ENCODE results near the gene TRIM66.

TRIM66 gene

DNA sequence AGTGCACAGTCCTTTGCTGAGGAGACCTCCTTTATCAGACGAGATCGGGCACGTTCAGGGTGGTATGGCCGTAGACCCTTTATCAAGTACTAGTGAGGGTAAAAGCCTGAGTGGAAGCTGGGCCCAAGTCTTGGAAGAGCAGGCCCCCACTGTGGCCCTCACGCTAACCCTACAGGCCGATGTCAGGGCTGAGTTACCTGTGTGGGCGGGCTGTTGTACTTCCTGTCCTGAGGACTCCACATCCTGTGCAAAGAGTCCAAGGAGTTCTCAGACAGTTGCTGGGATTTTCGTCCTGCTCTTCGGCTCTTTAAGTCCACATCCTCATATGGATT is 35.0 kb upstream of the TRIM66 start:
- DNase-seq (ENCODE audit: insufficient read length, low spot score) (peak; percentile 24), FAIRE-seq (no peak)

- DNase-seq (ENCODE audit: insufficient read length, low spot score) (no peak), FAIRE-seq (no peak)
These were observed 33.0 kb upstream of the TRIM66 start for GRCh38 chr11:8715501-8715900.

DNA sequence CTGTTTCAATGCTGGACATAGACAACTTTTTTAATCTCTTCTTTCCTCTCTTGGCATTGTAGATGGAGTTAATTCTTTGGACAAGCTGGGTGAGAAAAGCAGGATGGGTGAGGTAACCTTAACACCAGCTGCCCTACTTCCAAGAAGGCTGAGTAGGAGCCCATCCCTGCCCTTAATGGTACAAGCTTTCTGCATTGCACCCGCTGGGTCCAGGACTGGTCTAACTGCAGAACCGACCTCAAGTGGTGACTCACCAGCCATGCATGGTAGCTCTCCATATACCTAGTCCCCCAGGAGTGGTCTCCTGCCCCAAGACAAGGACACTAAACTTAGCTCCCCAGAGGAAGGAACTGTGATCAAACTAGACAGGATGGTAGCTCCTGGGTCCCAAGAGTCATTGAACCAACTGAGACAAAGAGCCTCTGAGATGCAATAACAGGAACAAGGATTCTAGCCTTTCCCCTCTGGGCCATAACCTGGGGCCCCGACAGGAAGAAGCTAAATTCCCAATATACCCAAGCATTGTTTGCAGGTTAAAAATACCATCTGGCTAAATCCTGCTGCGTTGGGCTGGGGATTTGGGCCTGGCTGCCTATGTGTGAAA is 32.3 kb upstream of the TRIM66 start:
- FAIRE-seq (no peak), DNase-seq (ENCODE audit: insufficient read length, low spot score) (no peak)

DNA sequence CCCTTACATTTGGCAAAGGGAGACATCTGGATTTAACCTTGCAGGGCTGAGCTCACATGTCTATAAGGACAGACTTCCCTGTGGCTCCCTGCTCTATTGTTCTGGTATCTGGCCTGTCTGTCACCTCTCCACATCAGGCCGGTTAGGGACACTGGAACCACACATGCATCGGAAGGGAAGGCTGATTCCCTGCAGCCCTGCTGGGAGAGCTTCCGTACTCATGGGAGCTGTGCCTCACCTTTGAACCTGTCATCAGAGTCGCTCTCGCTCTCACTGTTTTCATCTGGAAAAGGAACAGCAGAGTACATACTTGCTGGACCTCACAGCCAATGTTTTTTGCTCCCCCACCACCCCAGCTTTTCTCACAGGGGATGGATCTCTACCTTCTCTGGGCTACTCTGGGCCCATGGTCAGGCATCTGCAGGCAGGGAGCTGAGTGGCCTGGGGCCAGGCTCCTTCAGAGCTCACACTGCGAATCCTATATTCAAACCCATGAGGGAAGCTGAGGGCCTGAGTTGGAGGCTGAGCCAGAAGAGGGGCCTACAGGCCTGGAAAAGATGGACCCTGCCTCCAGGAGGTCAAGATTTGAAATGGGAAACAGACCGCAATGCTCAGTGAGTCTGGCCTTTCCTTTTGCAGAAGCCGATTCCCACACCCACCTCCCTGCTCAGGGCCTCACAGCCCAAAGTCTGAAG is 31.4 kb upstream of the TRIM66 start:
- FAIRE-seq, result no peak
- no peak for DNase-seq (ENCODE audit: insufficient read length, low spot score)

GRCh38 chr11:8712506-8712905 is 30.0 kb upstream of the TRIM66 start:
- DNase-seq (ENCODE audit: insufficient read length, low spot score) (no peak), FAIRE-seq (no peak)

GRCh38 chr11:8711895-8712442 is 29.5 kb upstream of the TRIM66 start:
- DNase-seq (ENCODE audit: insufficient read length, low spot score), result no peak
- FAIRE-seq, result no peak

- DNase-seq (ENCODE audit: insufficient read length, low spot score) (no peak), FAIRE-seq (no peak)
These were observed 27.3 kb upstream of the TRIM66 start for GRCh38 chr11:8709777-8710176.

GRCh38 chr11:8709002-8709672 is 26.7 kb upstream of the TRIM66 start:
- FAIRE-seq (no peak), DNase-seq (ENCODE audit: insufficient read length, low spot score) (no peak)

DNA sequence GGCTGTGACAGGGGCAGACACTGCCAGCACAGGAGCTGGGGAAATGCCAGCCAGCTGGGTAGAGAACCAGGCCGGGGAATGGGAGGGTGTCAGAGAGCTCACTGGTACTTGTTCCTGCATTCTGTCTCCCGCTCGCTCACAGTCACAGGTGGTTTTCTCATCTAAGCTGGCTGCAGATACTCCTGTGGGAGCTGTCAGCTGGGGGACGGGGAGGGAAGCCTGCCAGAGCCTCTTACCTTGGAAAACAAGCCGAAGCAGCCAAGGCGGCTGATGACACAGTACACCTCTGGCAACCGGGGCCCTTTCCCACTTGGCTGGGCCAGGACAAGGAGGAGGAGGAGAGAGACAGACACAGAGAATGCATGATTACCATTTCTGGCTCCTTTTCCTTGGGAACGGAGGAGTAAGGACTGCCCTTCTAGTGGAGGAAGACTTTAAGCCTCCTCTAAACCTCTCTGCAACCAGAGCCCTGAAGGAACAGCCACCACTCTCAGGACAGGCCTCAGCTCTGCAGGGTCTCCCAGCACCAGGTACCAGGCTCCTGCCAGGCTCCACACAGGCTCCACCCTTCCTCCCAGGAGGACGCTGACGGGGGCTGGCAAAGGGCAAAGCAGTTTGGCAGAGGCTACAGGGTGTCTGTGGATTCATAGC is 25.2 kb upstream of the TRIM66 start:
- DNase-seq (ENCODE audit: insufficient read length, low spot score), result no peak
- FAIRE-seq, result no peak

DNA sequence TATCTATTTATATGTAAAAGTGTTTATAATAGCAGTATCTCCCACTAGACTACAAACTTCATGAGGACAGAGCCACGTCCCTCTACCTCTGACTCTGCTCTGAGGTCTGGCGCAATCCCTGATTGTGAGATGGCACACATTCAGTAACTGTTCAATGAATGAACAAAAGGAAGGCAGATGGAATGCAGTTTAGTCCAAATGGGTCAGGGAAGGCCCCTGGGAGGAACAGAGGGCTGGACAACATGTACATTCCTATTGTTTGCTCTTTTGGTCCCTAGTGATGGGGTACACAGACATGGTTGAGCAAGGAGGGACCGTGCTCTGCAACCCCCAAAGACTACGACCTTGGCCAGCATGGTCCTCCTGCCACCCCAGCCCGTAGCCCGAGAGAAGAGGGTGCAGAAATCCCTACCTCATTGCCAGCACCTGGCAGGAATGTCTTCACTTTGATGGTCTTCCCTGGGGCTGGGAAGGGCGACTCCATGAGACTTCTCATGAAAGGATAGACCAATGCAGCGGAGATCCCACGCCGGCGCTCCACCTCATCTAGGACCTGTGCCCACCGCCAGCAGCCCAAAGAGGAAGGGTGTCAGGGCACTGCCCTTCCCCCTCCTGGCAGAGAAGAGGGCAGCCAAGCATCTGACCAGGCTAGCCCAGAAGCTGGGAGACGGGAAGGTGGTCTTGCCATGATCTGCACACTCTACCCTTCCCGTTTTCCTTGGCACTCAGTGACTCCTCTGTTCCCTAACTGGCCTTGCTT is 24.4 kb upstream of the TRIM66 start:
- DNase-seq (ENCODE audit: insufficient read length, low spot score) (no peak), FAIRE-seq (no peak)

DNA sequence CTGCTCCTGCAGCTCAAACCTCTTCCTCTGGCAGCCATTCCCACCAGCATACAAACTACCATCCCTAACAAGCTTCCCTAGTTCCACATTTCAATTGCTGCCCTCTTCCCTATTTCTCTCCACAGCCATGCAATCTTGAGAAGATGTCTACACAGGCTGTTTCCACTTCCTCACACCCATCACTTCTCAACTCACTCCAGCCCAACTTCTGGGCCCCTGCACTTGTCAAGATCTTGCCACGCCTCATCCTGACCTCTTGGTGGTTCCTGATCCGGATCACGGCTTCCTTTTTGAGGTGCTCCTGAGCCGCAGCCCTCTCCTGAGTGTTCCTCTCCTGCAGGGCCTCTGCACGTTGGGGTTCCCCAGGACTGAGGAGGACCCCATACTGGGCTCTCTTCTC is 22.7 kb upstream of the TRIM66 start:
- FAIRE-seq (no peak), DNase-seq (ENCODE audit: insufficient read length, low spot score) (no peak)

DNA sequence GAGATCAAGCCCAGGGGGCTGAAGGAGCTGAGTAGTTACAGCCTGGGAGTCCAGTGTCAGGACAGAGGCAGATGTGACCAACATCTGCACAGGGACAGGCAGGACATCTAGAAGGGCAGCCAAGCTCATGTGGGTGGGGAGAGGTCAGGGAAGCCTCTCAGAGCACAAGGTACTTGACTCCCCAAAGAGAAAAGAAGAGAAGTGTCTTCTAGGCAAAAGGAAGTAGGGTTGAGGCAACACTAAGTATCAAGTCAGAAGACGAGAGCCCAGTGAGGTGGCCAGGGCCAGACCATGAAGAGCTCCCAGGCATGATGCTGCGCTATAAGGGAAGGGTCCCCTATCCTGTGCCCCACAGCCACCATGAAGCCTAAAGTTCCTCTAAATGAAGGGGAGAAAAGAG is 21.7 kb upstream of the TRIM66 start:
- no peak for FAIRE-seq
- DNase-seq (ENCODE audit: insufficient read length, low spot score), result no peak

GRCh38 chr11:8702598-8702915 is 20.1 kb upstream of the TRIM66 start:
- DNase-seq (ENCODE audit: insufficient read length, low spot score) (no peak), FAIRE-seq (no peak)

DNA sequence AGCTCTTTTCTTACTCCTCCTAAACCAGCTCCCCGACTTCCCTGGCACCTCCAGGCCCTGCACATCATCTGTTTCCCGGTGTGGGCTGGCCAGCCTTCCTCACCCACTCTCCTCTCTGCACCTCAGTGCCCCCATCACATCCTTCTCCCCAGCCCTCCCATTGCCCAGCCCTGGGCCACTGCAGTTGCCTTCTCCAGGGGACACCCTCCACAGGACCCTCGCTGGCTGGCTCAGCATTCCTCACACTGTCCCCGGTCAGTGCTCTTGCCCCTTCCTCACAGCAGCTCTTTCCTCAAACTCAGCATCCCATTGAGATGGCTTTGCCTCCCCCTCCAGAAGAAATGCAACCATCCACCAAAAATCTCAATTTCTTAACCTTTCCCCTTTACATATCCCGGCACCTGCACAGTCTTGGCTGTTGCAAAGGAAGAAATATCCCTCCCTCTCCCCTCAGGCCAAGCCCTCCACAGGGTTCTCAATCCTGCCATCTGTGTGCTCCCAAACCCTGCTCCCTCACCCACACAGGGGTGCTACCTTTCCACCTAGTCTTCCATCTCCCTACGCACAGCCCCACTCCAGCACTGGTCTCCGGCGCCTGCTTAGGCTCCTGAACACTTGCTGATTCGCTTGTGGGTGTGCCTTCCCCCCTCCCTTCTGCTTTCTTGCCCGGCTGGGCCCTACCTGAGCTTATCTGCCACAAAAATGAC is 19.6 kb upstream of the TRIM66 start:
- FAIRE-seq, result no peak
- no peak for DNase-seq (ENCODE audit: insufficient read length, low spot score)

GRCh38 chr11:8699903-8700302 is 17.4 kb upstream of the TRIM66 start:
- DNase-seq (ENCODE audit: insufficient read length, low spot score), result no peak
- FAIRE-seq, result no peak

- FAIRE-seq, result no peak
These were observed 16.5 kb upstream of the TRIM66 start for GRCh38 chr11:8698917-8699441.

DNA sequence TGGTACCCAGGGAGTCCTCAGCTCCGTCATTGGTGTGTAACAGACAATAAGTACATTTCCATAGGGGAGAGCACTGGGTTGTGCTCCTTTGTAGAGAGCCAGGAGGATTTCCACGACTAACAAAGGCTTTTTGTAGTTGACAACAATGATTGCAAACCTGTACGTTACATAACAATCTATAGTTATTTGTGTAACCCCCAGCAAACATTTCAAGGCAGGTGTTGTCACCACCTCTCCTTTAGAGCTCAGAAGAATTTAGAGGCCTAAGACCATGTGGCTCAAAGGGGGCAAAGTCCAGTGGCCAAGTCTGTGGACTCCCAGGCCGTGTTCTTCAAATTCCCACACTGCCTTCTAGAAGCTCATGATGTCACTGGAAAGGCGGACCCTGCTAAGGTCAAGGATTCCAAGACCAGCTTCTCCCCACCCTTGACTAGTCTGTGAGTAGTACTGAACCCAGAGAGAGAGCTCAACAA is 15.9 kb upstream of the TRIM66 start:
- DNase-seq (ENCODE audit: insufficient read length, low spot score) (no peak), FAIRE-seq (no peak)

More at GRCh38 chr11:8698917-8699441, 16.5 kb upstream of the TRIM66 start:
- DNase-seq (ENCODE audit: insufficient read length, low spot score), result no peak

GRCh38 chr11:8697054-8697453 is 14.6 kb upstream of the TRIM66 start:
- FAIRE-seq (no peak), DNase-seq (ENCODE audit: insufficient read length, low spot score) (no peak)

DNA sequence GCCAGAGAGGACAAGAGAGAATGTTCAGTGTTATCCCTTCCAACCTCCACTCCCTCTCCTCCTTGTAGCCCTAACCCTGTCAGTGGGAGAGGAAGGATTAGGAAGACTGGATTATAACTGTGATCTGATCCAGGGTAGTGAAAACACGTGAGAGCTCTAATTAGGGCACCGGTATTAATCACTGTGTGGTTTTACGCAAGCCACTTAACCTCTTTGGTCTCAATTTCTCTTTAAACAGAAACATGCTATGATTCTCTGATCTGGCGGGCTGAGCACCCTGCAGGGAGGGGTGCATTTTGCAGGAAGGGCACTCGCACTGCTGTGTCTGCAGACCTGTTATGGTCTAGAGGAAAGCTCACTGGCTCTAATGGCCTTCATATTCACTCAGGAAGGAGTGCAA is 11.7 kb upstream of the TRIM66 start:
- FAIRE-seq (no peak), DNase-seq (ENCODE audit: insufficient read length, low spot score) (no peak)

DNA sequence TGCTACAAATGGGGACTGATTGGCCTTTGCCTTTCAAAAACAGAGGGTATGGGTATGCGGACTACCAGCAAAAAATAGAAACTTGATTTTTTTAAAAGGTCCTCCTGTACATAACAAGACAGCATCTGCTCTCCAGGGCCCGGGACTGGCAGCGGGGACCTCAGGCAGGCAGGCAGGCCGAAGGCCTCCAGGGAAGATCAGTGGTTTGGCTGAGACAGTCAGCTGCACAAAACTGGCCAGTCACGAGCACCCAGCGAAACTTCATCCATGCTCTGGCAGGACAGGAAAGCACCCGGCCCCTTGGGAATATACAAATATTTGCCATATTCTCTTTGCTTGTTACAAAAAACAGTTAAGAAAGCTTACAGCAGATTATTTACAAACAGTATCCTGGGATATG is 11.1 kb upstream of the TRIM66 start:
- DNase-seq (ENCODE audit: insufficient read length, low spot score) (no peak), FAIRE-seq (no peak)
